ENCODE results near the gene OTOS. TPM values are rescaled to one million over a fixed set of nuclear protein-coding genes. Genes with fewer than 3 reads are reported as not detected.

Gene OTOS
- total RNA-seq, 6 experiments from 2014 or later, result not detected

- Histone ChIP-seq H3K9me3 (no peaks in the 10 kb centered on the region), H3K27me3 (no peaks in the 10 kb centered on the region), H3K27ac (no peak overlapping the region), H3K4me3 (no peak overlapping the region), H3K36me3 (no peaks in the 10 kb centered on the region), H3K4me1 (no peaks in the 10 kb centered on the region)
- intact Hi-C loops (cut with DNase I), result no loop called here
- ATAC-seq (no peak), DNase-seq (no peak)
- WGBS (ENCODE audit: insufficient coverage, low coverage, low lambda C conversion rate, missing lambda C conversion rate), result 83% methylated on average over 15 of the region's 20 CpGs
- TF ChIP-seq POLR2A (IDR thresholded peaks at IDR 0.05) (no peak), CTCF (IDR thresholded peaks at IDR 0.05) (no peak)
Measured at GRCh38 chr2:240147911-240148587, 7.6 kb upstream of the OTOS start.

GRCh38 chr2:240147382-240147781 is 6.9 kb upstream of the OTOS start:
- Histone ChIP-seq H3K27me3 (no peaks in the 10 kb centered on the region), H3K27ac (no peak overlapping the region), H3K4me3 (no peak overlapping the region), H3K36me3 (no peaks in the 10 kb centered on the region), H3K4me1 (no peaks in the 10 kb centered on the region), H3K9me3 (no peaks in the 10 kb centered on the region)
- ATAC-seq, result no peak
- TF ChIP-seq CTCF (IDR thresholded peaks at IDR 0.05), result no peak
- 66% methylated on average over 3 of the region's 5 CpGs for WGBS (ENCODE audit: insufficient coverage, low coverage, low lambda C conversion rate, missing lambda C conversion rate)
- intact Hi-C loops (cut with DNase I), result no loop called here
- DNase-seq, result no peak

DNA sequence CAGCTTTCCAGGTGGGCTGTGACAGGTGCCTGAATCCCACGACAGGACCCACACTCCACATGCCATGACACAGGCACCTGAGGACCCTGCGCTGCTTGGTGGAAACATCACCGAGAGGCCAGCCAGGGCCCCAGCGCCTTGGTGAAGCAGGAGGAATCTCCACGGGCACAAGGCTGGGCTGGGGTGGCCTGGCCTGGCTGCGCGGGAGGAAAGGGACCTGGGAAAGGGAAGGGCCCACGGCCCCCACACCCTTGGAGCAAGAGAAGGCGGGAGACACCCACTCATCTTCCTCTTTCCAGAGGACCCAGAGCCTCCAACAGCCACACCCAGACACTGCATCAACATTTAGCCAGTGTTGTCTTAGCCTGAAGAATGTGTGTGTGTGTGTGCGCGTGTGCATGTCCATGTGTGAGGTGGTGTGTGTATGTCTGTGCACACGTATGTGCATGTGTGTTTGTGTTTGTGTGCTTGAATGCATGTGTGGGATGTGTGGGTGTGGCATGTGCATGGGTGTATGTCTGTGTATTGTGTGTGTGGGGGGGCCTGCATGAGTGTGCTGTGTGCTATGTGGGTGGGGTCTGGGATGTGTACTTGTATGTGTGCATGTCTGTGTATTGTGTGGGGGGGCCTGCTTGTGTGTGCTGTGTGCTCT is 6.3 kb upstream of the OTOS start:
- DNase-seq (no peak), ATAC-seq (no peak)
- H3K36me3 ChIP-seq, result no peaks in the 10 kb centered on the region
- H3K27ac ChIP-seq, result no peak overlapping the region
- H3K27me3 ChIP-seq, result no peaks in the 10 kb centered on the region
- no peak overlapping the region for H3K4me3 ChIP-seq
- no peaks in the 10 kb centered on the region for H3K4me1 ChIP-seq
- intact Hi-C loops (cut with DNase I), result no loop called here
- no peaks in the 10 kb centered on the region for H3K9me3 ChIP-seq
- no peak for TF ChIP-seq POLR2A (IDR thresholded peaks at IDR 0.05)
- TF ChIP-seq CTCF (IDR thresholded peaks at IDR 0.05), result no peak
- 55% methylated on average over 5 of the region's 12 CpGs for WGBS (ENCODE audit: insufficient coverage, low coverage, low lambda C conversion rate, missing lambda C conversion rate)

DNA sequence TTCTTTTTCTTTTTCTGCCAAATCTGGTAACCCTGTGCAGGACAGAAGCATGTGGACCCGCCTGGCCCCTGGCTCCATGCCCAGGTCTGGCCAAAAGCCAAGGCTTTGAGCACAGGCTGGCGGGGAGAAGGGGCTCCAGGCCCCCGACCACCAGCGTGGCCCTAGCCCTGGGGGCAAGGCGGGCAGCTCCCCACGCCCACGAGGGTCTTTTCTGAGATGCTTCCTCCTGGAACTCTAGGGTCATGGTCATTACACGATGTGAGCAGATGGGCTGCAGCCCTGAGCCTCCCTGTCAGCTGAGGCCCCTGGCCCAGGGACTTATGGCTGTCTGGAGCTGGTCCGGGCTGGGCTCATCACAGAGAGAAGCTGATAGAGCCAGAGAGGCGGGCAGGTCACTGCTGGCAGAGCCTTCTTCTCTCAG is 5.7 kb upstream of the OTOS start:
- TF ChIP-seq CTCF (IDR thresholded peaks at IDR 0.05) (no peak), POLR2A (IDR thresholded peaks at IDR 0.05) (no peak)
- Histone ChIP-seq H3K27me3 (no peaks in the 10 kb centered on the region), H3K4me1 (no peaks in the 10 kb centered on the region), H3K36me3 (no peaks in the 10 kb centered on the region), H3K9me3 (no peaks in the 10 kb centered on the region), H3K27ac (no peak overlapping the region), H3K4me3 (no peak overlapping the region)
- peak in 1 of 3 donors; percentile 17 for DNase-seq
- intact Hi-C loops (cut with DNase I), result no loop called here
- ATAC-seq, result no peak
- 9% methylated on average over 3 of the region's 10 CpGs for WGBS (ENCODE audit: insufficient coverage, low coverage, low lambda C conversion rate, missing lambda C conversion rate)
